ENCODE measurements around the gene ASGR1.
"Not testable (repeated sequence)": the region's sequence is repeated elsewhere in the genome, so short reads cannot be mapped to it uniquely, and the experiment has no call there.

GRCh38 chr17:7182101-7182500 is 2.9 kb upstream of the ASGR1 start:
- TF ChIP-seq CTCF (IDR thresholded peaks at IDR 0.05); EZH2 (IDR thresholded peaks at IDR 0.05; ENCODE audit: borderline replicate concordance, insufficient read depth, low read depth, low read length, poor library complexity, severe bottlenecking): not testable (repeated sequence)
